OCI-LY7 (cell line): ENCODE measurements around the gene CHADL. TPM values are rescaled to one million over a fixed set of nuclear protein-coding genes. Genes with fewer than 3 reads are reported as not detected.

Experiments
- BruUV-seq: library from RNA; stranded (reverse); fragments of 400-500 nt; replicated peaks from 2 replicates; lab custom pipeline; 2021; lab: Mats Ljungman, UMichigan
- CTCF ChIA-PET: fragments of 300-600 bp; sonication (Branson Sonifier 250); formaldehyde crosslinking; loops from one replicate; lab custom pipeline; 2022; ENCODE audit warnings: antibody characterized with exemption; ENCODE audit not compliant: unreplicated experiment; lab: Charles Lee
- POLR2A ChIA-PET: fragments of 300-600 bp; sonication (Branson Sonifier 250); formaldehyde crosslinking; loops from one replicate; lab custom pipeline; 2022; ENCODE audit warnings: antibody characterized with exemption; lab: Charles Lee
- DNase-seq: peaks from one replicate; pipeline ENCODE4 v3.0.0-alpha.2; 2015; ENCODE audit warnings: low spot score
- H2AFZ ChIP-seq: fragments of 200-600 bp; sonication (generic), shearing (Covaris generic); 2 replicates; pipeline ENCODE4 v1.6.1; 2014; ENCODE audit warnings: mild to moderate bottlenecking, antibody characterized with exemption, low read length, moderate library complexity
- H3K27ac ChIP-seq: fragments of 200-600 bp; sonication (generic); 2 replicates; pipeline ENCODE4 v1.5.1; 2014; ENCODE audit warnings: mixed run types, low read depth, mild to moderate bottlenecking, moderate library complexity, low read length, inconsistent platforms; ENCODE audit not compliant: poor library complexity, severe bottlenecking
- H3K36me3 ChIP-seq: fragments of 200-600 bp; sonication (generic); 2 replicates; pipeline ENCODE4 v1.6.1; 2014; ENCODE audit warnings: mild to moderate bottlenecking, antibody characterized with exemption, low read length, moderate library complexity, mixed read lengths; ENCODE audit not compliant: insufficient read depth
- H3K4me1 ChIP-seq: fragments of 200-600 bp; sonication (generic); 2 replicates; pipeline ENCODE4 v1.5.1; 2014; ENCODE audit warnings: mild to moderate bottlenecking, low read length; ENCODE audit not compliant: insufficient read depth, poor library complexity, severe bottlenecking
- H3K4me2 ChIP-seq: fragments of 200-600 bp; sonication (generic); 2 replicates; pipeline ENCODE4 v1.6.1; 2014; ENCODE audit warnings: mild to moderate bottlenecking, low read length
- H3K4me3 ChIP-seq: fragments of 200-600 bp; sonication (generic); 2 replicates; pipeline ENCODE4 v1.5.1; 2014; ENCODE audit warnings: mild to moderate bottlenecking, low read depth, low read length; ENCODE audit not compliant: poor library complexity, severe bottlenecking
- H3K79me2 ChIP-seq: fragments of 200-600 bp; sonication (generic); 2 replicates; pipeline ENCODE4 v1.6.1; 2016; ENCODE audit warnings: low read depth, mild to moderate bottlenecking, low read length, moderate library complexity, mixed read lengths; ENCODE audit not compliant: insufficient read depth
- H3K9me2 ChIP-seq: fragments of 200-600 bp; sonication (generic); 2 replicates; pipeline ENCODE4 v1.6.1; 2016; ENCODE audit warnings: mild to moderate bottlenecking, low read length, mixed read lengths; ENCODE audit not compliant: insufficient read depth
- H3K9me3 ChIP-seq: fragments of 200-600 bp; sonication (generic); 2 replicates; pipeline ENCODE4 v1.6.1; 2014; ENCODE audit warnings: mild to moderate bottlenecking, mixed run types, low read length, mixed read lengths
- H4K20me1 ChIP-seq: fragments of 200-600 bp; sonication (generic); 2 replicates; pipeline ENCODE4 v1.6.1; 2014; ENCODE audit warnings: mild to moderate bottlenecking, antibody characterized with exemption, low read length, moderate library complexity, mixed read lengths; ENCODE audit not compliant: insufficient read depth
- CTCF ChIP-seq: fragments of 200-600 bp; sonication (generic); conservative IDR thresholded peaks from 2 replicates; pipeline ENCODE4 v1.5.1; 2014; ENCODE audit warnings: mild to moderate bottlenecking, antibody characterized with exemption, low read length, moderate library complexity, mixed read lengths
- EZH2phosphoT487 ChIP-seq: fragments of 200-600 bp; sonication (generic); IDR thresholded peaks from 2 replicates; pipeline ENCODE4 v1.6.1; 2018; ENCODE audit warnings: low read depth, borderline replicate concordance, mild to moderate bottlenecking, mixed run types, antibody characterized with exemption, low read length, moderate library complexity, mixed read lengths
- intact Hi-C: fragments of 100-400 bp; cut with micrococcal nuclease; formaldehyde crosslinking; loops from one replicate; pipeline ENCODE4 v1.10.0; 2022; ENCODE audit not compliant: unreplicated experiment
- total RNA-seq, 2 experiments: library from RNA; depleted of rRNA in 1 of 2; stranded (reverse); fragments of >200 nt in 1 of 2; shearing (Covaris generic) in 1 of 2; gene quantifications; 2 replicates each; pipeline ENCODE4 v1.2.3, GENCODE V29; 2014 to 2022

The CHADL gene
- total RNA-seq, 2 experiments from 2014 or later: 0.42 to 0.60 TPM

- Histone ChIP-seq H3K4me3 (no peak overlapping the region), H3K9me2 (no peaks in the 10 kb centered on the region), H3K27ac (no peak overlapping the region), H3K4me2 (no peak overlapping the region), H3K79me2 (no peaks in the 10 kb centered on the region), H3K9me3 (no peaks in the 10 kb centered on the region), H2AFZ (no peak overlapping the region), H3K4me1 (no peaks in the 10 kb centered on the region), H4K20me1 (no peaks in the 10 kb centered on the region), H3K36me3 (peaks cover 55% of the 10 kb centered on the region)
- ChIA-PET POLR2A (no interaction called here), CTCF (no interaction called here)
- peak; percentile 40; the same call in 1 of the 2 replicates for TF ChIP-seq CTCF
- no peak for TF ChIP-seq EZH2phosphoT487
- DNase-seq: no peak
- BruUV-seq: TSS peak; percentile 64
- intact Hi-C loops: no loop called here
These were observed 5.3 kb upstream of the CHADL start for GRCh38 chr22:41245917-41246499.

DNA sequence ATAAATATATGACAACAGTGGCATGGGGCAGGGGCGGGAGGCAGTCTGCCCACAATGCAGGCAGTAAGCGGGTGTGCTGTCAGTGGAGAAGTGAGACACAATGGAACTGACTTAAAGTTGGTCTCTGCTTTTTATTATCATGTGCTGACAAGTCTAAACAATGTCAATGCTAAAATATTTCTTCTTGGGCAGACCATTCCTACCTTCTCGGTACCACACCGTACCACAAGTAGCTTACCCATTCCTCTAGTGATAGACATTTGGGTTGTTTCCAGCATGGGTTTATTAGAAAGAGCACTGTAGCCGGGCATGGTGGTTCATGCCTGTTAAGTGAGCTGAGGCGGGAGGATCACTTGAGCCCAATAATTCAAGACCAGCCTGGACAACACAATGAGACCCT lies 2.6 kb upstream of the CHADL start:
- TF ChIP-seq EZH2phosphoT487 (no peak), CTCF (no peak)
- no peaks in the 10 kb centered on the region for H3K79me2 ChIP-seq
- H3K36me3 ChIP-seq: peaks cover 29% of the 10 kb centered on the region
- H4K20me1 ChIP-seq: no peaks in the 10 kb centered on the region
- intact Hi-C loops: no loop called here
- no peak overlapping the region for H3K27ac ChIP-seq
- no peak overlapping the region for H3K4me3 ChIP-seq
- no peaks in the 10 kb centered on the region for H3K9me3 ChIP-seq
- H3K4me2 ChIP-seq: no peak overlapping the region
- no peak overlapping the region for H2AFZ ChIP-seq
- H3K9me2 ChIP-seq: no peaks in the 10 kb centered on the region
- H3K4me1 ChIP-seq: no peaks in the 10 kb centered on the region
- ChIA-PET CTCF (no interaction called here), POLR2A (no interaction called here)
- no TSS peak for BruUV-seq
- DNase-seq: no peak

DNA sequence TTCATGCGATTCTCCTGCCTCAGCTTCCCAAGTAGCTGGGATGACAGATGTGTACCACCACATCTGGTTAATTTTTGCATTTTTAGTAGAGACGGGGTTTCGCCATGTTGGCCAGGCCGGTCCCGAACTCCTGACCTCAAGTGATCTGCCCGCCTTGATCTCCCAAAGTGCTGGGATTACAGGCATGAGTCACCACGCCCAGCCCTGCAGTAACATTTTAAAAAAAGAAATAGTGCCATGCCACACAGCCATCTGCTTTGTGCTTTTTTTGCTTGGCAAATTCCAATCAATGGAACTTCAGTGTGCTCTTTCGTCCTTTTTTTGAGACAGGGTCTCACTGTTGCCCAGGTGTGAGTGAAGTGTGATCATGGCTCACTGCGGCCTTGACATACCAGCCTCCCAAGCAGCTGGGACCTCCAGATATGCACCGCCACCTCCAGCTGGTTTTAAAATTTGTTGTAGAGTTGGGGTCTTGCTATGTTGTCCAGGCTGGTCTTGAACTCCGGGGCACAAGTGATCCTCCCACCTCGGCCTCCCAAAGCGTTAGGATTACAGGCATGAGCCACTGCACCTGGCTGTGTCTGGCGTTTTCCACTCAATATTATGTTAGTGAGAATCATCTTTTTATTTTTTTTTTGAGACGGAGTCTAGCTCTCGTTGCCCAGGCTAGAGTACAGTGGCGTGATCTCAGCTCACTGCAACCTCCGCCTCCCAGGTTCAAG lies 1.8 kb upstream of the CHADL start:
- Histone ChIP-seq H4K20me1 (no peaks in the 10 kb centered on the region), H3K4me1 (peaks cover 5% of the 10 kb centered on the region), H3K9me2 (no peaks in the 10 kb centered on the region), H2AFZ (no peak overlapping the region), H3K4me3 (no peak overlapping the region), H3K27ac (no peak overlapping the region), H3K79me2 (no peaks in the 10 kb centered on the region), H3K9me3 (no peaks in the 10 kb centered on the region), H3K36me3 (peaks cover 21% of the 10 kb centered on the region), H3K4me2 (no peak overlapping the region)
- BruUV-seq: no TSS peak
- ChIA-PET CTCF (no interaction called here), POLR2A (no interaction called here)
- intact Hi-C loops: no loop called here
- DNase-seq: no peak
- TF ChIP-seq EZH2phosphoT487 (no peak), CTCF (no peak)
